NCI-H524 treated with DMSO at 0.1 percent for 48 hours (cell line): ENCODE data around the gene STPG2.

ENCODE experiments used
- DNase-seq: peaks from one replicate; lab custom pipeline; 2025; lab: John Stamatoyannopoulos, UW

STPG2 gene

GRCh38 chr4:98093662-98094061 is 49.6 kb downstream of the STPG2 start:
- DNase-seq = no peak

- no peak for DNase-seq
Measured at GRCh38 chr4:98092833-98093439, 50.3 kb downstream of the STPG2 start.

GRCh38 chr4:98081936-98082335 is 61.3 kb downstream of the STPG2 start:
- no peak for DNase-seq

GRCh38 chr4:98068495-98068894 is 74.8 kb downstream of the STPG2 start:
- DNase-seq = no peak

GRCh38 chr4:98055800-98056501 is 87.3 kb downstream of the STPG2 start:
- no peak for DNase-seq

- DNase-seq = no peak
Measured at GRCh38 chr4:98046665-98047064, 96.6 kb downstream of the STPG2 start.

GRCh38 chr4:98030059-98030458 is 113.2 kb downstream of the STPG2 start:
- no peak for DNase-seq

- no peak for DNase-seq
Measured at GRCh38 chr4:98027827-98028226, 115.4 kb downstream of the STPG2 start.

GRCh38 chr4:98026362-98026761 is 116.9 kb downstream of the STPG2 start:
- DNase-seq = no peak

- no peak for DNase-seq
Measured at GRCh38 chr4:98006814-98007412, 136.4 kb downstream of the STPG2 start.

- DNase-seq = no peak
Measured at GRCh38 chr4:98006060-98006459, 137.2 kb downstream of the STPG2 start.

GRCh38 chr4:98000940-98001339 is 142.3 kb downstream of the STPG2 start:
- no peak for DNase-seq

GRCh38 chr4:97998203-97998602 is 145.1 kb downstream of the STPG2 start:
- DNase-seq = no peak

GRCh38 chr4:97994765-97995465 is 148.4 kb downstream of the STPG2 start:
- DNase-seq = no peak

- DNase-seq = no peak
Measured at GRCh38 chr4:97990409-97990808, 152.9 kb downstream of the STPG2 start.

GRCh38 chr4:97987019-97987648 is 156.1 kb downstream of the STPG2 start:
- no peak for DNase-seq

- no peak for DNase-seq
Measured at GRCh38 chr4:97984545-97985131, 158.6 kb downstream of the STPG2 start.

- DNase-seq = no peak
Measured at GRCh38 chr4:97978791-97979488, 164.3 kb downstream of the STPG2 start.

- DNase-seq = peak; percentile 17
Measured at GRCh38 chr4:97953171-97953941, 189.9 kb downstream of the STPG2 start.

GRCh38 chr4:97952763-97953162 is 190.5 kb downstream of the STPG2 start:
- no peak for DNase-seq

- DNase-seq = no peak
Measured at GRCh38 chr4:97950836-97951235, 192.4 kb downstream of the STPG2 start.
